GM18867 (cell line): Measurements from ENCODE around the gene NCAPH2.
A peak's percentile ranks its signal among the peaks of the same experiment; 100 is the strongest.
"Not testable (repeated sequence)": the region's sequence is repeated elsewhere in the genome, so short reads cannot be mapped to it uniquely, and the experiment has no call there.

Experiments used
- ATAC-seq: cut with Tn5 transposase; IDR thresholded peaks from one replicate; pipeline ENCODE4 v1.9.1; 2021; ENCODE audit warnings: mild to moderate bottlenecking, moderate library complexity; ENCODE audit not compliant: unreplicated experiment

Gene NCAPH2

GRCh38 chr22:50528682-50529415, 20.8 kb downstream of the NCAPH2 start:
- no peak for ATAC-seq

GRCh38 chr22:50529416-50529896, 21.4 kb downstream of the NCAPH2 start:
- no peak for ATAC-seq

GRCh38 chr22:50529897-50530579, 22.0 kb downstream of the NCAPH2 start, which contains the start of gene TYMP:
TYMP (minus strand) TSS chr22:50530012; CDS start chr22:50529709, 303 bp downstream.
- ATAC-seq = peak; percentile 24

- ATAC-seq = no peak
These were observed 22.5 kb downstream of the NCAPH2 start for GRCh38 chr22:50530580-50530876.

- peak; percentile 22 for ATAC-seq
These were observed 23.0 kb downstream of the NCAPH2 start for GRCh38 chr22:50530877-50531545.

- peak; percentile 24 for ATAC-seq
These were observed 23.5 kb downstream of the NCAPH2 start for GRCh38 chr22:50531546-50531961.

- peak; percentile 3 for ATAC-seq
These were observed 24.1 kb downstream of the NCAPH2 start for GRCh38 chr22:50531962-50532674.

- no peak for ATAC-seq
These were observed 25.1 kb downstream of the NCAPH2 start for GRCh38 chr22:50532824-50533796.

GRCh38 chr22:50533856-50534711, 26.1 kb downstream of the NCAPH2 start:
- not testable (repeated sequence) for ATAC-seq

GRCh38 chr22:50535113-50535512, 27.1 kb downstream of the NCAPH2 start:
- ATAC-seq = no peak

GRCh38 chr22:50536226-50536625, 28.2 kb downstream of the NCAPH2 start:
- ATAC-seq = no peak

- no peak for ATAC-seq
These were observed 29.7 kb downstream of the NCAPH2 start for GRCh38 chr22:50537765-50538164.

GRCh38 chr22:50540381-50540780, 32.4 kb downstream of the NCAPH2 start:
- ATAC-seq = no peak

GRCh38 chr22:50541667-50542026, 33.6 kb downstream of the NCAPH2 start:
- not testable (repeated sequence) for ATAC-seq

- no peak for ATAC-seq
These were observed 34.4 kb downstream of the NCAPH2 start for GRCh38 chr22:50542416-50542927.

- ATAC-seq = peak; percentile 30
These were observed 36.2 kb downstream of the NCAPH2 start for GRCh38 chr22:50544078-50544745.

- ATAC-seq = no peak
These were observed 36.8 kb downstream of the NCAPH2 start for GRCh38 chr22:50544746-50545253.
